ENCODE measurements around the gene FXYD6.
"Not testable (repeated sequence)": the region's sequence is repeated elsewhere in the genome, so short reads cannot be mapped to it uniquely, and the experiment has no call there.

FXYD6 gene

DNA sequence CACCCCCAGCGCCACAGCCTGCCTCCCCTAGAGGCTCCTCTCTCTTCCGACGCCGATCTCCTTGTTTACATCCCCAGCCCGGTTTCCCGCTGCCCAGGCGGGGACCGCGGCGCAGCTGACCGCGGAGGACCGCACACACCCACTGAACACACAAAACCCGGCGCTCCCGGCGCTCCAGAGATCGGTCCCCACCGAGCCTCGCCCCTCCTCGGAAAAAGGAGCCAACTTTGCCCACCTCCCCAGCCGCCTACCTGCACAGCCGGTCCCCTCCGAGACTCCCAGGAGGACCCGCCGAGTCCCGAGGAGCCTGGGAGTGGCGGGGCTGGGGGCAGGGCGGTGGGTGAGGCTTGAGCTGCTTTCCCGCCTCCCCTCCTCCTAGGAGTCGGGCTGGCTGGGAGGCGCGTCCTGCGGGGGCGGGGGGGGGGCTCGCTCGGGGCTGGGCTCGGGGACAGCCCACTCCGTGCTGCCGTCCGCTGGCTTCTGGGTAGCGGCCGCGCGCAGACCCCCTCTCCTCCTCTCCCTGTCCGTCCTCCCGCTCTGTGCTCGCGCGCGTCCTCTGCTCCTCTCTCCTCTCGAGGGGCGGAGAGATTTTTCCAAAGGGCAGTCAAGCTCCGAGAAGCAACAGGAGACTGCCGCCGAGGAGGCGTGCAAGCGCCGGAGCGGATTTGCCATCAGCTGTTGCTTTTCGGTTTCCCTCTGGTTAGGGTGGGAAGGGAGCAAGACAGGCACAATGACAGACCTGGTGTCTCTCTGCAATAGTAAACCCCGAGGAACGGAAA is at the start of gene FXYD6:
TSS of gene FXYD6 (minus strand) at position 318 of the 779 bp plus-strand sequence. CDS start 33,882 bp downstream, outside the sequence.
- peak; percentile 44 for DNase-seq

GRCh38 chr11:117926166-117926565 is 49.7 kb upstream of the FXYD6 start:
- not testable (repeated sequence) for DNase-seq

- DNase-seq = no peak
These were observed 48.9 kb upstream of the FXYD6 start for GRCh38 chr11:117925198-117925925.

DNA sequence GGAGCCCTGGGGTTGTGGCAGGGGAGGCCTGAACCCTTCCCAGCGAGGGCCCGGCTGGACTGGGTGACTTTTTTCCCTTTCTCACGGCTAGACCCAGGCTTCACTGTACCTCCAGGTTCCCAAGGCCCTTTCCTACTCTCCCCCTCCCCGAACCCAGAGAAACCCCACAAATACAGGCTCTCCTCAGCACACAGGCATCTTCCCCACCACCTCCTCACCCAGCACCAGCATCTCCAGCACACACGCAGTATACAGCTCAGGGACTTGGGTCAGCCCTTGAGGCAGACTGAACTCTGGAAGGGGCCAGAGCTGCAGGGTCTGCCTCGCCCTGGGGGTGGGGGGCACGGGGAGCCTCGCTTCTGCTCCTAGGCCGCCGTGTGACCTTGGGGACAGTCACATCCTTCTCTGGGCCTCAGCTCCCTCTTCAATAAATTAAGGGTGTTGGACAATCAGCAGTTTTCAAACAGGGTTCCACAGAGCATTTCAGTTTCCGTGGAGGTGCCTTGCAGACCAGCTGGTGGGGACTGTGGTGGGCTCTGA is 48.2 kb upstream of the FXYD6 start:
- no peak for DNase-seq

GRCh38 chr11:117923773-117924172 is 47.3 kb upstream of the FXYD6 start:
- no peak for DNase-seq

GRCh38 chr11:117923275-117923674 is 46.8 kb upstream of the FXYD6 start:
- DNase-seq = no peak

DNA sequence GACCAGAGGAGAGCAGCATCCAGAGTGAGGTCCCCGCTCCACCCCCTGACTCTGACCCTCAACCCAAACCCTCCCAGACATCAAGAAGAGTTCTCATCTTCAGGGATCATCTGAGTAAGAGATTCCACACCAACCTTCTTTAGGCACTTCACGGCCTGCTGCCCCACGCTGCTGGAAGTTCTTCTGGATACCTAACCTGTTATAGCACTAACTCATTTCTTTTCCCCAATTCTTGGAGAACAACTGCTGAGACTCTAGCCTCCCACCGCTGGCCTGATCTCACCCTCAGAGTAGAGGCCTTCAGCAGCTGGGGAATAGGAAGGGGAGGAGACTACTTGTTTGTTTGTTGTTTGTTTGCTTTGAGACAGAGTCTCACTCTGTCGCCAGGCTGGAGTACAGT is 45.4 kb upstream of the FXYD6 start:
- DNase-seq = no peak

DNA sequence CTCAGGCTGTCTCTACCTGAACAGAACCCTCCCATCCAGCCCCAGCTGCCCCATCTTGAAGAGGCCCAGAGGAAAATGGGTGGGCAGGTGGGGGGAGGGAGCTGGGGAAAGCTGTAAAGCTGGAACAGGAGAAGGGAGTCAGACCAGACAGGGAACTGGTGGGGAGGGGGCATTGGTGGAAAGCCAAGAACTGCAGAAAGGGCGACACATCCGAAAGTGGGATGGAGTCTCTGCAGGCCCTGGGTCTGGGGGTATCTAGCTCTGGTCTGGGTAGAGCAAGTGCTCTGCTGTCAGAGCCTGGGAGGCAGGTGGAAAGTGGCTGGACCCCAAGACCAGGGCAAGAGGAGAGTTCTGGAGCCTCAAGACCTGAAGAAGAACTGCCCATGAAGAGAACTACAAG is 45.0 kb upstream of the FXYD6 start:
- no peak for DNase-seq

DNA sequence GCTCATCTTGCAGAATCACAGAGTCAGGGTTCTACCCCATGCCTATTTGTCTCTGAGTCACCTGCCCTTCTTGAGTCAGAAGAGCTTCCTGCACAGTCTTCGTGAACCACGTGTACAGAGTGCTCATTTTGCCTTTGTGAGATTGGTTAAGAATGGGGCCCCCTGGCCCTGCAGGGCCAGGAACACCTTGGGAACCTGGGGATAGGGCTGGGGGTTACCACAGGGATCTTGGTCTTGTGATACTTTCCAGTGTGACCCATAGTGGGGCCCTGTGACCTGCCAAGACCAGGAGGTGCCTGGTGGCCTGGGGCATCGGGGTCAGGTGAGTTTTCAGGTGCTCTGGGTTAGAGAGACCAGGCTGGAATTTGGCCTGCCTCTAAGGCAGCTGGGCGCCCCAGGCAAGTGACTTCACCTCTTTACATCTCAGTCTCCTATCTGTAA is 43.3 kb upstream of the FXYD6 start:
- no peak for DNase-seq

GRCh38 chr11:117919341-117919740 is 42.9 kb upstream of the FXYD6 start:
- no peak for DNase-seq

DNA sequence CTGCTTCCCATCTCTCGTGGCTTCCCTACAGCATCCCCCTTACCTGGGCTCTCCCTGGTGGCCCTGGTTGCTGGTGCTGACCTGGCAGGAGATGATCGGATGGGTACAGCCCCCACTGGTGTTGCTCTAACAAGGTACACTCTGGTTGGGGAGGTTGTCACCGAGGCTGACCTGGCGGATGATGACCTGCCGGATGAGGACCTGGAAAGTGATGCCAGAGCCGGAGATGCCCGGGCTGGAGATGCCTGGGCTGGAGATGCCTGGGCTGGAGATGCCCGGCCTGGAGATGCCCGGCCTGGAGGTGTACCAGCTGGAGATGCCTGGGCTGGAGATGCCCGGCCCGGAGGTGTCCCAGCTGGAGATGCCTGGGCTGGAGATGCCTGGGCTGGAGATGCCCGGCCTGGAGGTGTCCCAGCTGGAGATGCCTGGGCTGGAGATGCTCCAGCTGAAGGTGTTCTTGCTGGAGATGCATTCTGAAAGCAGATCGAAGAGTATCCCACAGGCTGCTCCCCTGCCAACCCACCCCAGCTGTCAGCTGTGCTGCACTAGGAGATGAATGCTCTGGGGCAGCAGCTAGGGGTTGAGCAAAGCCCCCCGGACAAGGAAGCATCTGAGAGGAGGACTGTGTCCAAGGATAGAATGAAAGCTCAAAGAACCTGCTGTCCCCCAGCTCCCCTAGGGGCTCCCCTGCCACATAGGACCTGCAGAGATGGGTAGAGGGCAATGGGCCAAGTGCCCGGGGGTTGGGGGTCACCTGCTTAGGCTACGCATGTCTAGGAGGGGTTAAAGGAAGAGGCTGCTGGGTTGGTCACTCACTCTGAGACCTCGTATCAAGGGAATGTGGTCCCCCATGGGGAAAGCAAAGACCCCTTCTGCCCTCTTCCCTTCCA is 42.2 kb upstream of the FXYD6 start:
- no peak for DNase-seq

DNA sequence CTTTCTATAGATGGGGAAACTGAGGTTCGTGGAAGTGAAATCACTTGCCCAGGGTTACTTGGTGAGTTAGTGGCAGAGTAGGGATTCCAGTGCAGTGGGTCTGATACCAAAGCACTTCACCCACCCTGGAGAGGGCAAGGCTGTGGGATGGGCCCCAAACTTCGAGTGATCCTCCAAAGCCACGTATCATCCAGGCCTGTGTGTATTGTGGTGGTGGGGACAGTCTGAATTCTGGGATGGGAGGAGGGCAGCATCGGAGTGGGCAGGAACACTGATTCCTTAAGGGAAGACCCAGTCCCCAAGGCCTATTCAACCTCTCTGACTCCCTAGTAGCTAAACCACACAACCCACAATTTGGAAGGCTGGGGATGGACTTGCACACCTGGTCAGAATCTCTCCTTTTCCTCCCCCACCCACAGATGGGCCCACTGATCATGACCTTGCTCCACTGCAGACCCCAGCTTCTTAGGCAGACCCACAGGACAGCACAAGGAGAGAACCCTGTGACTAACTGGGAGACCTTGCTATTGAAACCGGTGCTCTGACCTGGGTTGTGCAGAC is 41.2 kb upstream of the FXYD6 start:
- DNase-seq = no peak

- no peak for DNase-seq
These were observed 40.5 kb upstream of the FXYD6 start for GRCh38 chr11:117916956-117917355.

GRCh38 chr11:117915672-117916235 is 39.3 kb upstream of the FXYD6 start:
- no peak for DNase-seq

- DNase-seq = no peak
These were observed 38.6 kb upstream of the FXYD6 start for GRCh38 chr11:117914991-117915618.

GRCh38 chr11:117914398-117914761 is 37.9 kb upstream of the FXYD6 start:
- DNase-seq = no peak

DNA sequence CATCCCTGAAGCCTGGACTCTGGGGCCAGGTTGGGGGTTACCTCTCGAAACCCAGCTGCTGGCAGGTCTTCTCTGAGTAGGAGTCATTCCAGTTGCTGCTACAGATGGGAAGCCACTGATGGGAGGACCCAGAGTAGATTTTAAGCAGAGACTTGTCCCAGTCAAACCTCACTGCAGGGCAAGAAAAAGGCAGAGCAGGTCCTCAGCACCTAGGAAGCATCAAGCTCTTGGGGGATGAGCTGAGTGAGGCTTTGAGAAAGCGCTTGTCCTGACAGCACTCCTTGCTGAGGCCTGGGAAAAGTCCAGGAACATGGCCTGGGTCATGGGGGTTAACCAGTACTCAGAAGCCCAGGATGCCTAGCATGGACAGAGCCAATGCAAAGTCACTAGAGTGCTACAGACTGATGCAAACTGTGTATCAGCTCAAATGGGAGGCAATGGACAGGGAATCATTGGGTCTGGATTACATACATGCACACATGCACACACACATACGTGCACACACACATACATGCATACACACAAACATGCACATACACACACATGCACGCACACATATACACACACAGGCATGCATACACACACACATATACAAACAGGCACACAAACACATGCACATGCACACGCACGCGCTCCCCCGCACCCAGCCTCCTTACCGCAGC is 37.4 kb upstream of the FXYD6 start:
- no peak for DNase-seq

GRCh38 chr11:117912497-117912896 is 36.0 kb upstream of the FXYD6 start:
- no peak for DNase-seq

DNA sequence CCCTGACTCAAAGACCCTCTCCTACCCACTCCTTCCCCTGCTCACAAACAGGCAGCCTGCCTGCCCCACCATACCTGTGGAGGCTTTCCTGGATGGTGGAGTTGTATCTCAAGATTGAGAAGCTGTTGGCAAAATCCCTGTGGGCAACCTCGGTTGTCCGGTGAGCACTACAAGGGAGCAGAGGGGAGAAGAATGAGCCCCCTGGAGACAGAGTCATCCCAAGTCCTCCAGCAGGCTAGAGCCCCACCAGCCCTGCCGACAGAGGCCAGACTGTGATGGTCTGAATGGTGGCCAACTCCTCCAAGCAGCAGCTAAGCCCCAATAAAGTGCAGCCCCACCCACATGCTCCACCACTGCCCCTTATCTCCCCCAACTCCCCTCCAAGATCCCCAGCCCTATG is 35.2 kb upstream of the FXYD6 start:
- DNase-seq = no peak

- DNase-seq = no peak
These were observed 34.6 kb upstream of the FXYD6 start for GRCh38 chr11:117910941-117911655.

- DNase-seq = no peak
These were observed 34.1 kb upstream of the FXYD6 start for GRCh38 chr11:117910525-117910924.

Data from fibroblast of skin of right biceps (primary cell).